CD4-positive, alpha-beta T cell treated with Interleukin-6 at 100 ng/mL for 8 hours (primary cell): ENCODE measurements around the gene TLR3.
"Not testable (repeated sequence)": the region's sequence is repeated elsewhere in the genome, so short reads cannot be mapped to it uniquely, and the experiment has no call there.

ENCODE experiments used
- DNase-seq: peaks from one replicate; pipeline ENCODE4 v3.0.0-alpha.2; 2020; ENCODE audit warnings: mixed read lengths, low spot score

TLR3 gene

GRCh38 chr4:186050135-186050534 is 18.8 kb upstream of the TLR3 start:
- DNase-seq, result not testable (repeated sequence)

GRCh38 chr4:186051096-186051495 is 17.9 kb upstream of the TLR3 start:
- no peak for DNase-seq

- no peak for DNase-seq
Measured at GRCh38 chr4:186058253-186058979, 10.5 kb upstream of the TLR3 start.

- no peak for DNase-seq
Measured at GRCh38 chr4:186058980-186059316, 10.0 kb upstream of the TLR3 start.

GRCh38 chr4:186061921-186062320 is 7.0 kb upstream of the TLR3 start:
- no peak for DNase-seq

- DNase-seq, result peak; percentile 42
Measured at GRCh38 chr4:186067757-186068385, 1.1 kb upstream of the TLR3 start.

- no peak for DNase-seq
Measured at GRCh38 chr4:186069729-186070128, 773 bp downstream of the TLR3 start.

GRCh38 chr4:186072516-186072915 is 3.6 kb downstream of the TLR3 start:
- DNase-seq, result no peak

GRCh38 chr4:186074189-186074588 is 5.2 kb downstream of the TLR3 start:
- no peak for DNase-seq

- DNase-seq, result no peak
Measured at GRCh38 chr4:186078981-186079638, 10.2 kb downstream of the TLR3 start.

- no peak for DNase-seq
Measured at GRCh38 chr4:186079694-186080093, 10.7 kb downstream of the TLR3 start.

- DNase-seq, result no peak
Measured at GRCh38 chr4:186081202-186081807, 12.3 kb downstream of the TLR3 start.

- DNase-seq, result no peak
Measured at GRCh38 chr4:186082221-186082620, 13.3 kb downstream of the TLR3 start.

- no peak for DNase-seq
Measured at GRCh38 chr4:186088523-186088922, 19.6 kb downstream of the TLR3 start.

GRCh38 chr4:186092296-186092695 is 23.3 kb downstream of the TLR3 start:
- DNase-seq, result no peak

- DNase-seq, result no peak
Measured at GRCh38 chr4:186095406-186095805, 26.4 kb downstream of the TLR3 start.

- no peak for DNase-seq
Measured at GRCh38 chr4:186096681-186097165, 27.8 kb downstream of the TLR3 start.

- no peak for DNase-seq
Measured at GRCh38 chr4:186097386-186097785, 28.4 kb downstream of the TLR3 start.

- no peak for DNase-seq
Measured at GRCh38 chr4:186102931-186103330, 34.0 kb downstream of the TLR3 start.

- DNase-seq, result peak; percentile 30
Measured at GRCh38 chr4:186104114-186104889, 35.3 kb downstream of the TLR3 start, which contains the start of gene FAM149A. TSS of gene FAM149A (plus strand) at chr4:186104704.

- DNase-seq, result no peak
Measured at GRCh38 chr4:186104890-186105646, 36.1 kb downstream of the TLR3 start.
